Measurements from ENCODE around the gene FAM219A.
"Not testable (repeated sequence)": the region's sequence is repeated elsewhere in the genome, so short reads cannot be mapped to it uniquely, and the experiment has no call there.

The FAM219A gene

GRCh38 chr9:34374339-34374738, 84.0 kb downstream of the FAM219A start:
- no peaks in the 10 kb centered on the region for H3K27me3 ChIP-seq (replicated peaks; ENCODE audit: control insufficient read depth, insufficient read depth, low read length)
- no peak overlapping the region for H3K9ac ChIP-seq (ENCODE audit: low read length)
- peaks cover 13% of the 10 kb centered on the region for H3K4me1 ChIP-seq (ENCODE audit: control insufficient read depth, insufficient read depth, low read length)
- no peaks in the 10 kb centered on the region for H3K9me3 ChIP-seq (ENCODE audit: control insufficient read depth, low read length)
- no peaks in the 10 kb centered on the region for H3K36me3 ChIP-seq (ENCODE audit: control insufficient read depth, insufficient read depth, low read length, severe bottlenecking)
- no peak for DNase-seq (ENCODE audit: low read depth)
- no peak overlapping the region for H3K4me3 ChIP-seq (ENCODE audit: low read length)

GRCh38 chr9:34373749-34374148, 84.6 kb downstream of the FAM219A start:
- Histone ChIP-seq H3K9me3 (ENCODE audit: control insufficient read depth, low read length) (no peaks in the 10 kb centered on the region), H3K36me3 (ENCODE audit: control insufficient read depth, insufficient read depth, low read length, severe bottlenecking) (no peaks in the 10 kb centered on the region), H3K9ac (ENCODE audit: low read length) (no peak overlapping the region), H3K4me3 (ENCODE audit: low read length) (no peak overlapping the region), H3K27me3 (replicated peaks; ENCODE audit: control insufficient read depth, insufficient read depth, low read length) (no peaks in the 10 kb centered on the region), H3K4me1 (ENCODE audit: control insufficient read depth, insufficient read depth, low read length) (peaks cover 13% of the 10 kb centered on the region)
- DNase-seq (ENCODE audit: low read depth) = no peak

- H3K4me3 ChIP-seq (ENCODE audit: low read length) = no peak overlapping the region
- DNase-seq (ENCODE audit: low read depth) = no peak
- no peaks in the 10 kb centered on the region for H3K36me3 ChIP-seq (ENCODE audit: control insufficient read depth, insufficient read depth, low read length, severe bottlenecking)
- H3K9me3 ChIP-seq (ENCODE audit: control insufficient read depth, low read length) = no peaks in the 10 kb centered on the region
- H3K27me3 ChIP-seq (replicated peaks; ENCODE audit: control insufficient read depth, insufficient read depth, low read length) = no peaks in the 10 kb centered on the region
- no peak overlapping the region for H3K9ac ChIP-seq (ENCODE audit: low read length)
- H3K4me1 ChIP-seq (ENCODE audit: control insufficient read depth, insufficient read depth, low read length) = peaks cover 13% of the 10 kb centered on the region
Measured at GRCh38 chr9:34372467-34373011, 85.8 kb downstream of the FAM219A start.

- Histone ChIP-seq H3K4me3 (ENCODE audit: low read length) (no peak overlapping the region), H3K9ac (ENCODE audit: low read length) (no peak overlapping the region), H3K27me3 (replicated peaks; ENCODE audit: control insufficient read depth, insufficient read depth, low read length) (no peaks in the 10 kb centered on the region), H3K9me3 (ENCODE audit: control insufficient read depth, low read length) (no peaks in the 10 kb centered on the region), H3K4me1 (ENCODE audit: control insufficient read depth, insufficient read depth, low read length) (peaks cover 13% of the 10 kb centered on the region), H3K36me3 (ENCODE audit: control insufficient read depth, insufficient read depth, low read length, severe bottlenecking) (no peaks in the 10 kb centered on the region)
- DNase-seq (ENCODE audit: low read depth) = no peak
Measured at GRCh38 chr9:34371886-34372466, 86.4 kb downstream of the FAM219A start.

- H3K27me3 ChIP-seq (replicated peaks; ENCODE audit: control insufficient read depth, insufficient read depth, low read length) = no peaks in the 10 kb centered on the region
- no peaks in the 10 kb centered on the region for H3K36me3 ChIP-seq (ENCODE audit: control insufficient read depth, insufficient read depth, low read length, severe bottlenecking)
- no peak for DNase-seq (ENCODE audit: low read depth)
- no peaks in the 10 kb centered on the region for H3K9me3 ChIP-seq (ENCODE audit: control insufficient read depth, low read length)
- peaks cover 10% of the 10 kb centered on the region for H3K4me1 ChIP-seq (ENCODE audit: control insufficient read depth, insufficient read depth, low read length)
- no peak overlapping the region for H3K9ac ChIP-seq (ENCODE audit: low read length)
- peak overlapping the region; percentile 63 for H3K4me3 ChIP-seq (ENCODE audit: low read length)
Measured at GRCh38 chr9:34370970-34371880, 87.1 kb downstream of the FAM219A start.

GRCh38 chr9:34370335-34370969, 87.9 kb downstream of the FAM219A start:
- Histone ChIP-seq H3K36me3 (ENCODE audit: control insufficient read depth, insufficient read depth, low read length, severe bottlenecking) (no peaks in the 10 kb centered on the region), H3K27me3 (replicated peaks; ENCODE audit: control insufficient read depth, insufficient read depth, low read length) (no peaks in the 10 kb centered on the region), H3K9me3 (ENCODE audit: control insufficient read depth, low read length) (no peaks in the 10 kb centered on the region), H3K4me3 (ENCODE audit: low read length) (peak overlapping the region; percentile 63), H3K9ac (ENCODE audit: low read length) (no peak overlapping the region), H3K4me1 (ENCODE audit: control insufficient read depth, insufficient read depth, low read length) (peaks cover 7% of the 10 kb centered on the region)
- no peak for DNase-seq (ENCODE audit: low read depth)

- Histone ChIP-seq H3K36me3 (ENCODE audit: control insufficient read depth, insufficient read depth, low read length, severe bottlenecking) (no peaks in the 10 kb centered on the region), H3K9ac (ENCODE audit: low read length) (no peak overlapping the region), H3K4me1 (ENCODE audit: control insufficient read depth, insufficient read depth, low read length) (peaks cover 7% of the 10 kb centered on the region), H3K9me3 (ENCODE audit: control insufficient read depth, low read length) (no peaks in the 10 kb centered on the region), H3K4me3 (ENCODE audit: low read length) (no peak overlapping the region), H3K27me3 (replicated peaks; ENCODE audit: control insufficient read depth, insufficient read depth, low read length) (no peaks in the 10 kb centered on the region)
- no peak for DNase-seq (ENCODE audit: low read depth)
Measured at GRCh38 chr9:34369636-34370035, 88.7 kb downstream of the FAM219A start.

GRCh38 chr9:34368796-34369195, 89.6 kb downstream of the FAM219A start:
- H3K9me3 ChIP-seq (ENCODE audit: control insufficient read depth, low read length); H3K4me1 ChIP-seq (ENCODE audit: control insufficient read depth, insufficient read depth, low read length); H3K27me3 ChIP-seq (replicated peaks; ENCODE audit: control insufficient read depth, insufficient read depth, low read length); H3K9ac ChIP-seq (ENCODE audit: low read length); DNase-seq (ENCODE audit: low read depth); H3K36me3 ChIP-seq (ENCODE audit: control insufficient read depth, insufficient read depth, low read length, severe bottlenecking); H3K4me3 ChIP-seq (ENCODE audit: low read length): not testable (repeated sequence)

GRCh38 chr9:34367751-34368410, 90.5 kb downstream of the FAM219A start:
- H3K9ac ChIP-seq (ENCODE audit: low read length); H3K9me3 ChIP-seq (ENCODE audit: control insufficient read depth, low read length); H3K4me3 ChIP-seq (ENCODE audit: low read length); H3K36me3 ChIP-seq (ENCODE audit: control insufficient read depth, insufficient read depth, low read length, severe bottlenecking); H3K27me3 ChIP-seq (replicated peaks; ENCODE audit: control insufficient read depth, insufficient read depth, low read length); DNase-seq (ENCODE audit: low read depth): not testable (repeated sequence)
- H3K4me1 ChIP-seq (ENCODE audit: control insufficient read depth, insufficient read depth, low read length) = peaks cover 14% of the 10 kb centered on the region

- Histone ChIP-seq H3K36me3 (ENCODE audit: control insufficient read depth, insufficient read depth, low read length, severe bottlenecking) (no peaks in the 10 kb centered on the region), H3K9ac (ENCODE audit: low read length) (no peak overlapping the region), H3K4me1 (ENCODE audit: control insufficient read depth, insufficient read depth, low read length) (peaks cover 14% of the 10 kb centered on the region), H3K9me3 (ENCODE audit: control insufficient read depth, low read length) (no peaks in the 10 kb centered on the region), H3K4me3 (ENCODE audit: low read length) (no peak overlapping the region), H3K27me3 (replicated peaks; ENCODE audit: control insufficient read depth, insufficient read depth, low read length) (no peaks in the 10 kb centered on the region)
- no peak for DNase-seq (ENCODE audit: low read depth)
Measured at GRCh38 chr9:34366365-34366764, 92.0 kb downstream of the FAM219A start.

- H3K9me3 ChIP-seq (ENCODE audit: control insufficient read depth, low read length) = no peaks in the 10 kb centered on the region
- H3K27me3 ChIP-seq (replicated peaks; ENCODE audit: control insufficient read depth, insufficient read depth, low read length) = no peaks in the 10 kb centered on the region
- H3K36me3 ChIP-seq (ENCODE audit: control insufficient read depth, insufficient read depth, low read length, severe bottlenecking) = no peaks in the 10 kb centered on the region
- no peak overlapping the region for H3K4me3 ChIP-seq (ENCODE audit: low read length)
- H3K9ac ChIP-seq (ENCODE audit: low read length) = no peak overlapping the region
- peaks cover 10% of the 10 kb centered on the region for H3K4me1 ChIP-seq (ENCODE audit: control insufficient read depth, insufficient read depth, low read length)
- no peak for DNase-seq (ENCODE audit: low read depth)
Measured at GRCh38 chr9:34365282-34365681, 93.1 kb downstream of the FAM219A start.

Data from adipocyte (in vitro differentiated cells).